HG02970 (cell line): ENCODE results near the gene ASTN1.
"Not testable (repeated sequence)": the region's sequence is repeated elsewhere in the genome, so short reads cannot be mapped to it uniquely, and the experiment has no call there.

Experiments
- ATAC-seq: cut with Tn5 transposase; IDR thresholded peaks from one replicate; pipeline ENCODE4 v1.9.1; 2021; ENCODE audit warnings: mild to moderate bottlenecking, moderate library complexity, moderate number of reproducible peaks; ENCODE audit not compliant: unreplicated experiment, low FRiP score

Gene ASTN1

GRCh38 chr1:177118901-177119300, 45.6 kb downstream of the ASTN1 start:
- no peak for ATAC-seq

- ATAC-seq: no peak
Measured at GRCh38 chr1:177116941-177117340, 47.6 kb downstream of the ASTN1 start.

DNA sequence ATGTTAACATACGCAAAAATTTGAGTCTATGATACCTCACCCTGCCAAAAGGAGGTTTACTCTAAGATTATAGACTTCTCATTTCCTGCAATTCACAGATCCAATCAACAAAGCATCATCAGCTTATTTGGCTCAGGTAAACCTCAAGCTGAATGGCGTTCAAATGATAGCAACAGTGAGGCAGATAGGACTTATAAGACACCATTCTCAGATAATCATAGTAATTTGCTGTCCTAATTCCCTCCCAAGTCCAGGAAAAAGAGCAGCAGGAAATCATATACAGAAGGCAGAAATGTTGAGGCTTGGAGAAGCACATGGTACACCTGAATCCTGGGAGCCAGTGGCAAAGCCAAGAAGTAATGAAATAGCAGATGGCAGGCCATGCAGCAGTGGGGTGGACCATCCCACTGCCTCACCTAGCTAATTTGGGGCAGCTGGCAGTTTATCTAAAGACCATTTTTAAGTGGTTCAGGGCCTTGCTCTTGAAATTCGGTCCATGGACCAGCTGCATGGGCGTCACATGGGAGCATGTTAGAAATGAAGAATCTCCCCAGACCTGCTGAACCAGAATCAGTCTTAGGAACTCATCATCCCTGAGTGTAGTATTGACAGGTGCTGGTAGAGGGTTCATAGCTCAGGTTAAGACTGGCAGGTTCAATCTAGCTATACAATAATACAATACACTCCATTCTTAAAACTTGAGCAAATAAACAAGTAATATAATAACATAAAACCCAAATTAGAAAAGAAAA, 57.7 kb downstream of the ASTN1 start:
- no peak for ATAC-seq

- ATAC-seq: no peak
Measured at GRCh38 chr1:177106196-177106595, 58.3 kb downstream of the ASTN1 start.

DNA sequence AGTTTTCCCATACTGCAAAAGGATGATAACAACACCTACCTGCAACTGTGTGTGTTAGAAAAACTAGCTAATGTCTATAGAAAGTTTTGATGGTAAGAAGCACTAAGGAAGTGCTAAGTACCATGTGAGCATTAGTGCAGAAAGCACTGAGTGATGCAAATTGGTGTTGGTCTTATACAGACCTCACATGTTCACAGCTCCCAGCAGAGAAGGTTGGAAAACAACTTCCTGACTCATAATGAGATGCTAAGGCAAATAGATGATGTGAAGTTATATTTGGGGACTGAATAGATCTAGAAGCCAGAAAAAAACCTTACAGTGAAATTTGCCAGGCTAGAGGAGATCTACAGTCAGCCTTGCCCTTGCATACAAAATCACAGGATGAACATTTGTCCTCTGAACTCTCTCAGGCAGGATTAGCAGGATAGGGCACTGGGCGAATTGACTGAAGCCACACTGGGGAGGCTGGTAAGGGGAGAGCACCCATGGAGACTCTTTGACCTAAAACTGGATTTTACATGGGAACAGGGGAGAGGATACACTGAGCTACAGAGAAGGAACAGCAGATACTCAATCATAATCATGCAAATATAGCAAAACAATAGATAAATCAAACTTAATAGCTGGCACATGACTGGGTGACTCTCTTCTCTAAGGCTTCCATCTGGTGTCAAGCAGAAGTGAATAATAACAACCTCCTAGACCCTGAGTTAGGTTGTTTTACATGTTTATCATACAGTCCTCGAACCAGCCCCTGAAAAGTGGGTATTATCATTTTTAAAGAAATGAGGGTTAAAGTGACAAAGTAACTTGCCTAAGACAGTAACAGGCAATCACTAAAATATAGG, 61.3 kb downstream of the ASTN1 start:
- no peak for ATAC-seq

GRCh38 chr1:177092001-177092400, 72.5 kb downstream of the ASTN1 start:
- no peak for ATAC-seq

GRCh38 chr1:177091040-177091439, 73.5 kb downstream of the ASTN1 start:
- ATAC-seq: no peak

DNA sequence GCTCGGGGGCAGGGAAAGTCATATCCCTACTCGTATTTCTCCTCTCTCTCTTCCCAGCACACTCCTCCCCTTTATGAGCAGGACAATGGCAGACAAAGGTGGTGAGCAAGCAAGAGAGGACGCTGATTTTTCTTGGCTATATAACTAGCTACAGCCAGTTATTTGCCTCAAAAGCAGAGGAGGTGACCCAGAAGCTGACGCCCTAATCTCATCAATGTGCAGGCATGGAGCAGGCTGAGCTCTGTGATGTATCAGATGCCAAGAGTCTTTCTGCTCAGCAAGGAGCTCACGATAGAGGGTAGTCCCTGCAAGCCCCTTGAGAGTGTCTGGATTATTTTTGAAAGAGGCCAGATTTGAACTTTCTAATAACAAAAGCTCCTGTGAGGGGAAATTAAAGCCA, 75.5 kb downstream of the ASTN1 start:
- ATAC-seq: no peak

DNA sequence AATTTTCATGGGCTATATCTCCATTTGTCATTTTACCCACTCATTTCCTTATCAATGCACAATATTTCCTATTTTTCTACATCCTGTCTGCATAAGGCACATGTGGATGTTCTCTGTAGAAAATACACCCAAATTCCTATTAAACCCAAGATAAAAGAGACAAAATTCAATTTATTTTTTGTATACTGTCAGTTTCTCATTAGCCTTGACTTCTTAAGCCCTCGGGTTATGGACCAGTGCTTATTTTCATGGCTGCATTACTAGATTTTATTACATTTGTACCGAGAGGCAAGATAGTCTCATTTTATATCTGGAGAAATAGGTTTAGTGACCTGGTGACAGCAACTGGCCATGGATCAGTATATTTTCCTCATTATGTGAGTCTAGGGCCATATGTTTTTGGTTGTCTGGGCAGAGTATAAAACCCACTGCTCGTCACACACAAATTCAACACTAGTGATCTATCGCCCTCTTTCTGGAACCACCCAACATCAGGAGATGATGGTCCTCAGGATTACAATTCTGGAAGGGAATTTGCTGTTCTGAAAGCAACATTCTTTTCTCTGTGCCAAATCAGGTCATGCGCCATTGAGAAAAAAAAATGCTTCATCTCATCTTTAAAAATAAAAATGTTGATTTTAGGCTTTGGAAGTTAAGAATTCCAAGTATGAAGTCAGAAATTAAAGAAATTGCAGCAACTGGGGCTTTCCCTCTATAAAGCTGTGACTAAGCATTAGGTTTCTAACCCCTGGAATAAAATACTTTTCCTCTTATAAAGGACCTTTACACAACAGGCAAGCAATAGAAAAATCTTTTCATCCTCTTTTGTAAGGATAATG, 81.4 kb downstream of the ASTN1 start:
- no peak for ATAC-seq

GRCh38 chr1:177080564-177080963, 83.9 kb downstream of the ASTN1 start:
- ATAC-seq: no peak

DNA sequence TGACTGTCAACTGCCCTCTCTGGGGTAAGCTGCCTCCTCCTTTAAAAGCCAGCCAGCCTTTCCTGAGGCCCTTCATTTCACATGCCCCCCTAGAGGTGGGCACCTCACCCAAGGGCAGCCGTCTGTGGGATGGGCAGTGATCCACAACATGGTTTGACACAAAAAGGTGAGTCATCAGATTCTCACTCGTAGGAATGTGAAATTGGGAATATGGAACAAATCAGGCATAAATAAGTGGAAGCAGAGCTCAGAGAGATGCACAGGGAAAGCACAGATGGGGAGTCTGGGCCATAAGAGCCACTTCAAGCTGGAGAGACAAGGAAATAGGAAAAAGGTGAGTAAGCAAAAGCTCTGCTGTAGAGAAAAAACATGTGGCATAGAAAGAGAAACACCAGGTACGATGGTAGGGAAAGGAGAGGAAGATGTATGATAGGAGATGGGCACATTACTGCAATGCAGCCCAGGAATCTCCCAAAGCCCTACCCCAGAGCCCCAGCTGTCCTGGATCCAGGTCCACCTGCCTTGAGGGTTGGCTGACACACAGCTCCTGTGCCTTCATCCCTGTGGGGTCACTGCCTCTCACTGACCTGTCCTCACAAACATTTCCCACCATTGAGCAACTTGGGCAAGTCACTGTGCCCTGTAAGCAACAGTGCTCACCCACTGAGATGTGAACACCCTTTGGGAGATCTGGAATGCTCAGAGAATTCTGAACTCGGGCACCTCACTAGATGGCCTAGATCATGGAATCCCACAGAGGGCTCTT, 86.6 kb downstream of the ASTN1 start:
- no peak for ATAC-seq

DNA sequence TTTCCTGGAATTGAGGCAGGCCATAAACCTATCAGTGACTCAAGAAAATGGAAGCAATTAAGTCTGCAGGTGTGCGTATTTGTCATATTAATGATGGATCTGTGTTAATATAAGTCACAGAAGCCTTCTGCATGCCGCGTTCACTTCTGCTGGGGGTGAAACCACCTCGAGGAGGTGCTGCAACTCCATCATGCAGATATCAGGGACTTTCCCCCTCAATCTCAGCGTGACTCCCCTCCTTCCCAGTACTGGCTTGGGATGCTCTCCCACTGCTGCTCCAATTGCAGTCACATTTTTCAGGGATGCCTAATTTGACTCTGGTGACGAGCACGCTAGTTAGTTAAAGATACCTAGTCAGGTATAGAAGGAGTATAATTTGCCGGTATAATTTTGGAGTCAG, 87.5 kb downstream of the ASTN1 start:
- no peak for ATAC-seq

- not testable (repeated sequence) for ATAC-seq
Measured at GRCh38 chr1:177074811-177075210, 89.7 kb downstream of the ASTN1 start.

DNA sequence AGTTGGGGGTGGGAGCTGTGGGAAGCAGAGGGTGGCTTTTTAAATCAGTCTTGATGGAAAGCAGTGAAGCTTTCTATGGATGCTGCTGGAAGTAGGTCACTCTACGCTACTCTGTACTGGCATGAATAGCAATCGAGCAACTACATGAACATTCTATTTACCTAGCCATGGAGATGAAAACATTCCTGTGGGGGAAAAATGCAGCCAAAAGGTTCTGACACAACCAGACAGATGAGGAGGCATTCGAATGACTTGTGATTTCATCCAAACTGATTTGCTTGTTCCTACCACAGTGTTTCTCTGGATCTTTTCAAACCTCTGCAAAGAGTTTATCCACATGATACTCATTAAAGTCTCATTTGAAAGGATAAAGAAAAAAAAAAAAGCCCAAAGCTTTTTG, 95.0 kb downstream of the ASTN1 start:
- no peak for ATAC-seq

- no peak for ATAC-seq
Measured at GRCh38 chr1:177067752-177068410, 96.6 kb downstream of the ASTN1 start.

- no peak for ATAC-seq
Measured at GRCh38 chr1:177065430-177065829, 99.1 kb downstream of the ASTN1 start.

- no peak for ATAC-seq
Measured at GRCh38 chr1:177063648-177064047, 100.9 kb downstream of the ASTN1 start.

DNA sequence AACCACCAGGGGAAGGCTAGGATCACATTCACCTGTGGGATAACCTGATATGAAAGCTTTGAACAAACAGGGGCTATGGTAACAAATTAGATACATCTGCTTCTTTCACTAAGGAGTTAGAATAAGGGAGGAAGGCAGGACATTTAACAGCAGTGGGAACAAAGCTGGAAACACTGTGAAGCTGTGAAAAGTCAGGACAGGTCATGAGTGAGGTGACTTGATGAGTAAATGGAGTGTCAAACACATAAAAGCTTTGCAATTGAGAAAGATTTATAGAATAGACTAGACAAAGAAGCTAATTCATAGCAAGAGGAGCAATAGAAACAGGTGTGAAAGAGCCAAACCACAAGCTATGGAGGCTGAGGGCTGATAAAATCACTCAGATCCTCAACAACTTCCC, 110.0 kb downstream of the ASTN1 start:
- ATAC-seq: no peak

- ATAC-seq: no peak
Measured at GRCh38 chr1:177053648-177054047, 110.9 kb downstream of the ASTN1 start.
